Measurements from ENCODE around the gene GFOD1. TPM values are rescaled to one million over a fixed set of nuclear protein-coding genes. Genes with fewer than 3 reads are reported as not detected.
"Not testable (repeated sequence)": the region's sequence is repeated elsewhere in the genome, so short reads cannot be mapped to it uniquely, and the experiment has no call there.

The GFOD1 gene
- polyA plus RNA-seq, 4 donors: 1.1 to 2.0 (median 1.9) TPM

GRCh38 chr6:13512900-13513299 is 25.5 kb upstream of the GFOD1 start:
- no peak for DNase-seq (ENCODE audit: low read depth in 4 of 4, low spot score in 2 of 4)

GRCh38 chr6:13511913-13512717 is 24.7 kb upstream of the GFOD1 start:
- DNase-seq (ENCODE audit: low read depth in 4 of 4, low spot score in 2 of 4): peak in 1 of 4 donors; percentile 44

- DNase-seq (ENCODE audit: low read depth in 4 of 4, low spot score in 2 of 4): not testable (repeated sequence)
These were observed 23.8 kb upstream of the GFOD1 start for GRCh38 chr6:13511141-13511571.

GRCh38 chr6:13510433-13510832 is 23.0 kb upstream of the GFOD1 start:
- not testable (repeated sequence) for DNase-seq (ENCODE audit: low read depth in 4 of 4, low spot score in 2 of 4)

DNA sequence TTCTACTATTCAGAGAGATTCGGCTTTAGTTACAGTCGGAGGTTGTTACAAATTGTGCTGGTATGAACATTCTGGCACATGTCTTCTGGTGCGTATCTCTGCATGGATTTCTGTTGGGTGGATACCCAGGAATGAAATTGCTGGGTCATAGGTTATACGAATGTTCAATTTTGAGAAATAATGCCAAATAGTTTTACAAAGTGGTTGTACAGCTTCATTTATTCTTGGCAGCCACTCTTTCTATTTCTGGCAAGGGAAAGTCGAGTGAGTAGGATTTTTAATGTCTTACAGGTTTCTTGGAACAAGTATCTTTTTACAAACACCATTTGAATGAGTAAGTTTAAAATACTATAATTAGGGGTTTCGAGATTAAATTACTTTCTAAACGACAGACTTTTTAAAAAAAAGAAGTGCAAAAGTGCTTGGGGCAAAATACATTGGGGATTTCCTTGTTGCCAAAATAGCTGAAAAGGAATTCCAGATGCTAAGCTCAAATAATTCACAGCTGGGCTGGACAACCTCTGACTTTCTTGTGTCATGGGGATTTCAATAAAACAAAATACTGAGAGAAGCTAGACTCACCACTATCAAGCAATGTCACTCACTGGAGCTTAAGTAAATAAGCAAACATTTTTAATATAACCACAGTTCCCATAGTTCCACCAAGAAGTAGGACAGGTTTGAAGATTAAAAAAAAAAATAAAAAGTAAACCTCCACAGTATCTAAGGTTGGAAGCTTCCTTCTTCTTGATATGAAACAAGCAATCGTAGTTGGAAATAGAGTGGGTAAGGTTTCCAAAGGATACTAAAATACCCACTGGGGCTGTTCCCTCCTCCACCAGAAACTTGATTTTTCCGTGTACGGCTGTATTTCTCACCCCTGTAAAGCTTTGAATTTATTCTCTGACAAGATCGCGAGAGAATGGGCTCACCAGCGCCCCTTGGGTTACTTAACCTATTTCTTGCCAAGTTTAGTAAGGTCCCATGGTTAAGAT is 21.6 kb upstream of the GFOD1 start:
- no peak for DNase-seq (ENCODE audit: low read depth in 4 of 4, low spot score in 2 of 4)

DNA sequence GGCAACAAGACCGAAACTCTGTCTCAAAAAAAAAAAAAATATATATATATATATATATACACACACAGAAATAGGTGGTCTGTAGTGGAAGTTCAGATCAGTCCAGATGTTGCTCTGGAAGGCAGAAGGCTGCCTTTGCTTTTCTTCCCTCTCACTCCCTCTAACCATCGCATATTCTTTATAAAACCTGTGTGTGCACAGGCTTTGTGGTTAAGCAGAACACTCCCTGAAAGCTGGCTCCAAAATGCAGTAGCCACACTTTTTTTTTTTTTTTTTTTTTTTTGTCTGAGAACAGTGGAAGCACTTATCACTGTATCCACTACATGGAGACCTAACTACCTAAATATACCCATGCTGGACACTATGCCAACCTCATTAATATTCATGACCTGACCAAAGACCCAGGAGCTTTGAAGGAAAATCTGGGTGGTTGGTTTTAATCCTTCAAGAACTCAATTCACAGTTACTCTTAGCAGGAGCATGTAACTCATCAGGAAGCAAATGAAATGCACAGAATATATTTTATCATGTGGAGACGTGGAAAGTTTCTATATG is 20.0 kb upstream of the GFOD1 start:
- no peak for DNase-seq (ENCODE audit: low read depth in 4 of 4, low spot score in 2 of 4)

- no peak for DNase-seq (ENCODE audit: low read depth in 4 of 4, low spot score in 2 of 4)
These were observed 17.9 kb upstream of the GFOD1 start for GRCh38 chr6:13505345-13505734.

DNA sequence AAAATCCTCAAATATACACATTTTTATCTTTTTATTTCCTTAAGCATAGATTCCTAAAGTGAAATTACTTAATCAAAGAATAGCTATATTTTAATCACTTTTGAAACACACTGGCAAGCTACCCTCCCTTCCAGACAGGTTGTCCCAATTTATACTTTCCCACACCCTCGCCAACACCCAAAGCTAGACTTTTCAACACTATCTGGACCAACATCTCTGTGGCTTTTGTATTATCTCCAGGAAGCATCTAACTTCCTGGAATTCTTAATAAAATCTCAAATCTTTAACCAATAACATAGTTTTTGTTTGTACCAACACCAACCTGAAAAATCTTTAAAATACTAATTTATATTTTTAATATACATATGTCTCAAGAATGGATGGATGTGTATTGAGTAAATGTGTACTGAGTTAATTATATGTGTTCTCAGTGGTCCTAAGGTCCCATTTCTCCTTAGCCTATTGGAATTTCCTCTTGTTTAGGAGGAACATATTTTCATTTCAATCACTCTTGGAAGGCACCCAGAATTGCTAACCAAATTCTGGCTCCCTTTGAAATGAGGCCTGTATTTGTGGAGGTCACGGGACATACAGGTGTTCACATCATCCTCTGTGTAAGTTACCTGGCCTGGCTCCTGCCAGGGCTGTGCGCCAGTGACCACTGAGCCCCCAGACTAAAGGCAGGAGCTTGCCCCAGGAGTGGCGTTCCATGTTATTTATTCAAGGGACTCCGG is 17.4 kb upstream of the GFOD1 start:
- DNase-seq (ENCODE audit: low read depth in 4 of 4, low spot score in 2 of 4): no peak

GRCh38 chr6:13500915-13501314 is 13.5 kb upstream of the GFOD1 start:
- no peak for DNase-seq (ENCODE audit: low read depth in 4 of 4, low spot score in 2 of 4)

GRCh38 chr6:13500264-13500663 is 12.9 kb upstream of the GFOD1 start:
- no peak for DNase-seq (ENCODE audit: low read depth in 4 of 4, low spot score in 2 of 4)

- DNase-seq (ENCODE audit: low read depth in 4 of 4, low spot score in 2 of 4): no peak
These were observed 9.3 kb upstream of the GFOD1 start for GRCh38 chr6:13496513-13497190.

GRCh38 chr6:13495818-13496217 is 8.4 kb upstream of the GFOD1 start:
- no peak for DNase-seq (ENCODE audit: low read depth in 4 of 4, low spot score in 2 of 4)

- DNase-seq (ENCODE audit: low read depth in 4 of 4, low spot score in 2 of 4): no peak
These were observed 7.8 kb upstream of the GFOD1 start for GRCh38 chr6:13495112-13495776.

DNA sequence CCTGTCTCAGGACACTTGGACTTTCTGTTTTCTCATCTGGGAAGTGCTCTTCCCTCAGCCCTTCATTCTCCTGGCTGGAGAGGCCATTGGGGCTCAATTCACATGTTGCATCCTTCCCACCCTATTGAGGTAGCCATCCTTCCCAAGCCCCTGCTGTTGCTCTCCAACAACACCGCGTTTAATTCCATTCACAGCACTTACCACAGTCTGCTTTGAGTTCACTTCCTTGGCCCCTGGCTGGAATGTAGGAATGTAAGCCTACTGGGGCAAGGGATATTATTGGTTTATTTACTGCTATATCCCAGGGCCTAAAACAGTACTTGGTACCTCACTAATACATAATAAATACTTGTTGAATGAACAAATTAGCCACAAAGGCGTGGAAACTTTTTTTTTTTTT is 6.7 kb upstream of the GFOD1 start:
- DNase-seq (ENCODE audit: low read depth in 4 of 4, low spot score in 2 of 4): no peak

DNA sequence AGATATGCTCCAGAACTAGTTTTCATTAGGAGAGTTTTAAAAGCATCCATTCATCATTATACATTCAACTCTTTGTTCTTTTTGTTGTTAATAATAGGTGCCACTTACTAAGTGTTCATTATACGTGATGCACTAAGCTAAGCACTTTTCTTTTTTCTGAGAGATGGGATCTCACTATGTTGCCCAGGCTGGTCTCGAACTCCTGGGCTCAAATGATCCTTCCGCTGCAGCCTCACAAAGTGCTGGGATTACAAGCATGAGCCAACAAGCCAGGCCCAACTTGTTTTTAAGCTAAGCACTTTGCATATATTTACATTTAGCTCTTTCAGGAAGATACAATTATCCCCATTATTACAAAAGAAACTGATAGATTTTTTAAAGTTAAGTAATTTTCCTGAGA is 5.7 kb upstream of the GFOD1 start:
- DNase-seq (ENCODE audit: low read depth in 4 of 4, low spot score in 2 of 4): no peak

GRCh38 chr6:13492357-13492756 is 5.0 kb upstream of the GFOD1 start:
- no peak for DNase-seq (ENCODE audit: low read depth in 4 of 4, low spot score in 2 of 4)

GRCh38 chr6:13491538-13491937 is 4.1 kb upstream of the GFOD1 start:
- DNase-seq (ENCODE audit: low read depth in 4 of 4, low spot score in 2 of 4): no peak

- DNase-seq (ENCODE audit: low read depth in 4 of 4, low spot score in 2 of 4): no peak
These were observed 3.0 kb upstream of the GFOD1 start for GRCh38 chr6:13490402-13490801.

GRCh38 chr6:13488896-13489237 is 1.5 kb upstream of the GFOD1 start:
- DNase-seq (ENCODE audit: low read depth in 4 of 4, low spot score in 2 of 4): no peak
